Vagina (tissue), 2 donors: ENCODE data around the gene NTM.

Experiments
- POLR2AphosphoS5 ChIP-seq, 2 donors: sonication (generic); formaldehyde crosslinking; IDR thresholded peaks; one replicate each; pipeline ENCODE4 v1.9.0; 2017; ENCODE audit warnings: antibody characterized with exemption in 2 of 2, mild to moderate bottlenecking in 2 of 2, low read depth in 1 of 2; ENCODE audit not compliant: insufficient read depth in 1 of 2
- TF ChIP-seq, protein P1 (sequence below), 3 experiments: fragments of 450-650 bp in 2 of 3; fragments of 200-600 bp in 1 of 3; sonication (generic) in 1 of 3; IDR thresholded peaks; one replicate each; pipeline ENCODE4 v1.5.1; 2017 to 2019; ENCODE audit warnings: antibody characterized with exemption in 3 of 3, mild to moderate bottlenecking in 2 of 3, moderate library complexity in 2 of 3

DNA sequence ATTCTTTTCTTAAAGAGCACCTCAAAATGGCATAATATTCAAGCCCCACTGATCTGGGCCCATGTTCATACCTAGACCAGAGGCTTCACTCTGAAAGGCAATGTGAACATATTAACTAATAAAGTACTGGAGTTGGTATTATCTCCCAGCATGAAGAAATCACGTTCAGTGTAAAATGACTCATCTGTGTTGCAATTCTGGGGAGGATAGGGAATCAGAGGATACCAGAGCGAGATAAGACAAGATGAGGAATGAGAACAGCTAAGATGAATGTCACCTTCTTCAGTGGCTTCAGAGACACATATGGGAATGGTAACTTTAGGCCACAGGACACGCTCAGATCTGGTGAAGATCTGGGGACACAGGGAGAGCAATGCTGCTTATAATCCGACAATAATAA is 121.1 kb downstream of the NTM start:
- TF ChIP-seq, protein P1, sequence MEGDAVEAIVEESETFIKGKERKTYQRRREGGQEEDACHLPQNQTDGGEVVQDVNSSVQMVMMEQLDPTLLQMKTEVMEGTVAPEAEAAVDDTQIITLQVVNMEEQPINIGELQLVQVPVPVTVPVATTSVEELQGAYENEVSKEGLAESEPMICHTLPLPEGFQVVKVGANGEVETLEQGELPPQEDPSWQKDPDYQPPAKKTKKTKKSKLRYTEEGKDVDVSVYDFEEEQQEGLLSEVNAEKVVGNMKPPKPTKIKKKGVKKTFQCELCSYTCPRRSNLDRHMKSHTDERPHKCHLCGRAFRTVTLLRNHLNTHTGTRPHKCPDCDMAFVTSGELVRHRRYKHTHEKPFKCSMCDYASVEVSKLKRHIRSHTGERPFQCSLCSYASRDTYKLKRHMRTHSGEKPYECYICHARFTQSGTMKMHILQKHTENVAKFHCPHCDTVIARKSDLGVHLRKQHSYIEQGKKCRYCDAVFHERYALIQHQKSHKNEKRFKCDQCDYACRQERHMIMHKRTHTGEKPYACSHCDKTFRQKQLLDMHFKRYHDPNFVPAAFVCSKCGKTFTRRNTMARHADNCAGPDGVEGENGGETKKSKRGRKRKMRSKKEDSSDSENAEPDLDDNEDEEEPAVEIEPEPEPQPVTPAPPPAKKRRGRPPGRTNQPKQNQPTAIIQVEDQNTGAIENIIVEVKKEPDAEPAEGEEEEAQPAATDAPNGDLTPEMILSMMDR (IDR thresholded peaks at IDR 0.05) = no peak
- TF ChIP-seq POLR2AphosphoS5 (IDR thresholded peaks at IDR 0.05; ENCODE audit: insufficient read depth in 1 of 2, low read depth in 1 of 2) = no peak
